WTC11 (cell line): ENCODE results near the gene ANKRD26. TPM values are rescaled to one million over a fixed set of nuclear protein-coding genes. Genes with fewer than 3 reads are reported as not detected.
"Not testable (repeated sequence)": the region's sequence is repeated elsewhere in the genome, so short reads cannot be mapped to it uniquely, and the experiment has no call there.

ENCODE experiments used
- ATAC-seq: fragments of 200-7000 bp; cut with Tn5 transposase; 2 replicates; pipeline ENCODE4 v1.10.0; 2021; ENCODE audit warnings: mild to moderate bottlenecking, moderate library complexity
- CTCF ChIA-PET: fragments of 300-600 bp; sonication (Branson Sonifier 250); formaldehyde crosslinking; loops from one replicate; lab custom pipeline; 2021; ENCODE audit warnings: antibody characterized with exemption; lab: Charles Lee
- POLR2A ChIA-PET: fragments of 350-600 bp; sonication (Branson Sonifier 250); formaldehyde crosslinking; loops from one replicate; lab custom pipeline; 2021; ENCODE audit warnings: antibody characterized with exemption; lab: Charles Lee
- DNase-seq: peaks from one replicate; pipeline ENCODE4 v3.0.0; 2021; ENCODE audit warnings: low spot score
- H3K27ac Mint-ChIP-seq: 2 replicates; pipeline ENCODE4 v1.8.0; 2021; ENCODE audit warnings: mixed read lengths
- H3K27me3 Mint-ChIP-seq: 2 replicates; pipeline ENCODE4 v1.8.0; 2021; ENCODE audit warnings: low read depth, mild to moderate bottlenecking, moderate library complexity, mixed read lengths
- H3K36me3 Mint-ChIP-seq: 2 replicates; pipeline ENCODE4 v1.8.0; 2021; ENCODE audit warnings: mixed read lengths
- H3K4me1 Mint-ChIP-seq: 2 replicates; pipeline ENCODE4 v1.8.0; 2022; ENCODE audit warnings: mixed read lengths
- H3K4me3 Mint-ChIP-seq: 2 replicates; pipeline ENCODE4 v1.8.0; 2021; ENCODE audit warnings: mild to moderate bottlenecking, moderate library complexity, mixed read lengths
- H3K9me3 Mint-ChIP-seq: 2 replicates; pipeline ENCODE4 v1.8.0; 2021; ENCODE audit warnings: mixed read lengths
- ATF1 ChIP-seq: sonication (generic); formaldehyde crosslinking; IDR thresholded peaks from 2 replicates; pipeline ENCODE4 v1.8.1; 2023; ENCODE audit warnings: mild to moderate bottlenecking, moderate library complexity, missing genetic modification reagents
- CBFB ChIP-seq: sonication (generic); formaldehyde crosslinking; IDR thresholded peaks from 2 replicates; pipeline ENCODE4 v1.8.1; 2022; ENCODE audit warnings: mild to moderate bottlenecking, low read depth, missing genetic modification reagents
- CREM ChIP-seq: sonication (generic); formaldehyde crosslinking; IDR thresholded peaks from 2 replicates; pipeline ENCODE4 v1.8.1; 2022; ENCODE audit warnings: mild to moderate bottlenecking, missing genetic modification reagents, moderate library complexity
- EMX1 ChIP-seq: fragments of 250-450 bp; sonication (Bioruptor Pico); IDR thresholded peaks from 2 replicates; pipeline ENCODE4 v1.8.0; 2021; ENCODE audit warnings: mild to moderate bottlenecking
- FOXJ3 ChIP-seq: sonication (generic); formaldehyde crosslinking; IDR thresholded peaks from 2 replicates; pipeline ENCODE4 v1.9.0; 2021; ENCODE audit warnings: missing genetic modification reagents, mild to moderate bottlenecking, borderline replicate concordance
- FOXP1 ChIP-seq: sonication (generic); formaldehyde crosslinking; IDR thresholded peaks from 2 replicates; pipeline ENCODE4 v1.8.0; 2022; ENCODE audit warnings: missing genetic modification reagents, mild to moderate bottlenecking, moderate library complexity, borderline replicate concordance
- MAX ChIP-seq: sonication (generic); formaldehyde crosslinking; IDR thresholded peaks from 2 replicates; pipeline ENCODE4 v1.8.0; 2022; ENCODE audit warnings: mild to moderate bottlenecking, missing genetic modification reagents
- NFATC4 ChIP-seq: fragments of 250-450 bp; sonication (Bioruptor Pico); IDR thresholded peaks from 2 replicates; pipeline ENCODE4 v1.9.0; 2021; ENCODE audit warnings: mild to moderate bottlenecking
- NFE2L1 ChIP-seq: sonication (generic); formaldehyde crosslinking; IDR thresholded peaks from 2 replicates; pipeline ENCODE4 v1.8.1; 2023; ENCODE audit warnings: missing genetic modification reagents
- NR3C1 ChIP-seq: sonication (generic); formaldehyde crosslinking; conservative IDR thresholded peaks from 2 replicates; pipeline ENCODE4 v1.8.1; 2023; ENCODE audit warnings: low read depth, mild to moderate bottlenecking, missing genetic modification reagents
- PRDM15 ChIP-seq: sonication (generic); formaldehyde crosslinking; IDR thresholded peaks from 2 replicates; pipeline ENCODE4 v1.8.0; 2022; ENCODE audit warnings: missing genetic modification reagents
- PRRX2 ChIP-seq: fragments of 250-450 bp; sonication (Bioruptor Pico); IDR thresholded peaks from 2 replicates; pipeline ENCODE4 v1.8.0; 2021; ENCODE audit warnings: mild to moderate bottlenecking
- RORB ChIP-seq: fragments of 250-450 bp; sonication (Bioruptor Pico); IDR thresholded peaks from 2 replicates; pipeline ENCODE4 v1.9.0; 2021; ENCODE audit warnings: mild to moderate bottlenecking
- SP1 ChIP-seq: sonication (generic); formaldehyde crosslinking; conservative IDR thresholded peaks from 2 replicates; pipeline ENCODE4 v1.8.1; 2022; ENCODE audit warnings: missing genetic modification reagents
- STAT6 ChIP-seq: sonication (generic); formaldehyde crosslinking; conservative IDR thresholded peaks from 2 replicates; pipeline ENCODE4 v1.8.1; 2023; ENCODE audit warnings: mild to moderate bottlenecking, low read depth, missing genetic modification reagents, moderate library complexity
- USF1 ChIP-seq: sonication (generic); formaldehyde crosslinking; IDR thresholded peaks from 2 replicates; pipeline ENCODE4 v1.8.0; 2022; ENCODE audit warnings: mild to moderate bottlenecking, missing genetic modification reagents
- ZMAT4 ChIP-seq: fragments of 250-450 bp; sonication (Bioruptor Pico); IDR thresholded peaks from 2 replicates; pipeline ENCODE4 v1.9.0; 2021; ENCODE audit warnings: mild to moderate bottlenecking
- ZNF317 ChIP-seq: sonication (generic); formaldehyde crosslinking; IDR thresholded peaks from 2 replicates; pipeline ENCODE4 v1.8.1; 2023; ENCODE audit warnings: low read depth, mild to moderate bottlenecking, moderate library complexity, missing genetic modification reagents, borderline replicate concordance
- ZNF425 ChIP-seq: fragments of 250-450 bp; sonication (Bioruptor Pico); conservative IDR thresholded peaks from 2 replicates; pipeline ENCODE4 v1.9.0; 2021; ENCODE audit warnings: mild to moderate bottlenecking
- total RNA-seq: library from RNA; stranded (reverse); gene quantifications from 3 replicates; pipeline ENCODE4 v1.2.3, GENCODE V29; 2021

ANKRD26 gene
- total RNA-seq, 1 experiment from 2014 or later, result 7.3 TPM

GRCh38 chr10:27065084-27065483 is 35.2 kb downstream of the ANKRD26 start:
- Mint-ChIP-seq H3K36me3 (peaks cover 24% of the 10 kb centered on the region), H3K27me3 (no peaks in the 10 kb centered on the region), H3K27ac (no peak overlapping the region), H3K9me3 (no peaks in the 10 kb centered on the region), H3K4me1 (no peaks in the 10 kb centered on the region), H3K4me3 (no peak overlapping the region)
- POLR2A ChIA-PET, result no interaction called here
- DNase-seq (no peak), ATAC-seq (no peak)
- TF ChIP-seq NFE2L1 (no peak), CREM (CRISPR knock-in tag) (no peak)
- CTCF ChIA-PET, result no interaction called here

GRCh38 chr10:27052656-27053055 is 47.6 kb downstream of the ANKRD26 start:
- no peaks in the 10 kb centered on the region for H3K4me1 Mint-ChIP-seq
- H3K27ac Mint-ChIP-seq, result no peak overlapping the region
- no peak overlapping the region for H3K4me3 Mint-ChIP-seq
- no peaks in the 10 kb centered on the region for H3K27me3 Mint-ChIP-seq
- no peak for ATAC-seq
- no peaks in the 10 kb centered on the region for H3K9me3 Mint-ChIP-seq
- ChIA-PET POLR2A (no interaction called here), CTCF (no interaction called here)
- peaks cover 2% of the 10 kb centered on the region; the same call in 1 of the 2 replicates for H3K36me3 Mint-ChIP-seq
- DNase-seq, result no peak
- TF ChIP-seq ATF1 (CRISPR knock-in tag), result no peak
- TF ChIP-seq EMX1 (CRISPR knock-in tag), result no peak
- TF ChIP-seq PRRX2 (CRISPR knock-in tag), result no peak
- TF ChIP-seq NFATC4 (CRISPR knock-in tag), result no peak
- no peak for TF ChIP-seq STAT6 (CRISPR knock-in tag)
- TF ChIP-seq USF1 (CRISPR knock-in tag), result no peak
- no peak for TF ChIP-seq RORB (CRISPR knock-in tag)
- no peak for TF ChIP-seq FOXP1
- TF ChIP-seq CBFB (CRISPR knock-in tag), result no peak
- TF ChIP-seq ZNF317 (CRISPR knock-in tag), result no peak
- TF ChIP-seq FOXJ3, result no peak
- no peak for TF ChIP-seq ZNF425 (CRISPR knock-in tag)
- no peak for TF ChIP-seq MAX (CRISPR knock-in tag)
- no peak for TF ChIP-seq NR3C1 (CRISPR knock-in tag)
- TF ChIP-seq ZMAT4 (CRISPR knock-in tag), result no peak
- TF ChIP-seq SP1, result no peak
- no peak for TF ChIP-seq PRDM15 (CRISPR knock-in tag)
- TF ChIP-seq, all 79 proteins: peak for 0

GRCh38 chr10:27045247-27045646 is 55.0 kb downstream of the ANKRD26 start:
- ATAC-seq, H3K9me3 Mint-ChIP-seq, H3K27me3 Mint-ChIP-seq, H3K4me1 Mint-ChIP-seq, CTCF ChIA-PET, H3K27ac Mint-ChIP-seq, DNase-seq, H3K4me3 Mint-ChIP-seq: not testable (repeated sequence)
- POLR2A ChIA-PET, result interaction anchor here (0.6 to 0.7 kb wide), 2 partner anchors 188 to 726 kb away, joined by 3 to 5 read pairs; no protein-coding TSS in a partner anchor
- peaks cover 12% of the 10 kb centered on the region for H3K36me3 Mint-ChIP-seq
